PC-3 (cell line): ENCODE measurements around the gene NPR1. TPM values are rescaled to one million over a fixed set of nuclear protein-coding genes. Genes with fewer than 3 reads are reported as not detected.

ENCODE experiments used
- ATAC-seq: fragments of 200-7000 bp; cut with Tn5 transposase; 2 replicates; pipeline ENCODE4 v1.9.1; 2020; ENCODE audit warnings: mild to moderate bottlenecking, moderate library complexity
- BruUV-seq: library from RNA; stranded (reverse); fragments of 400-500 nt; replicated peaks from 2 replicates; lab custom pipeline; 2021; lab: Mats Ljungman, UMichigan
- CTCF ChIA-PET: fragments of 300-600 bp; sonication (Branson Sonifier 250); formaldehyde crosslinking; loops from one replicate; lab custom pipeline; 2022; ENCODE audit warnings: antibody characterized with exemption; lab: Charles Lee
- POLR2A ChIA-PET: fragments of 300-600 bp; sonication (Branson Sonifier 250); formaldehyde crosslinking; loops from one replicate; lab custom pipeline; 2022; ENCODE audit warnings: antibody characterized with exemption; ENCODE audit not compliant: unreplicated experiment; lab: Charles Lee
- DNase-seq: peaks from one replicate; pipeline ENCODE4 v3.0.0-alpha.2; 2015
- H2AFZ ChIP-seq: fragments of 300-600 bp; sonication (generic); 2 replicates; pipeline ENCODE4 v1.6.0; 2016; ENCODE audit warnings: antibody characterized with exemption, low read length
- H3F3A ChIP-seq: fragments of 300-600 bp; sonication (generic); one replicate; pipeline ENCODE4 v1.6.0; 2017; ENCODE audit warnings: antibody characterized with exemption, low read length, control low read depth, mild to moderate bottlenecking; ENCODE audit not compliant: unreplicated experiment
- H3K27ac ChIP-seq: fragments of 300-600 bp; sonication (generic); 2 replicates; pipeline ENCODE4 v1.5.1; 2016; ENCODE audit warnings: mild to moderate bottlenecking, low read length
- H3K27me3 ChIP-seq: fragments of 300-600 bp; sonication (generic); 2 replicates; pipeline ENCODE4 v1.6.1; 2016; ENCODE audit warnings: low read length, mixed read lengths
- H3K36me3 ChIP-seq: fragments of 300-600 bp; sonication (generic); 2 replicates; pipeline ENCODE4 v1.6.1; 2016; ENCODE audit warnings: low read depth, mixed run types, low read length, mixed read lengths
- H3K4me1 ChIP-seq: fragments of 300-600 bp; sonication (generic); 2 replicates; pipeline ENCODE4 v1.5.1; 2016; ENCODE audit warnings: low read length; ENCODE audit not compliant: insufficient read depth
- H3K4me2 ChIP-seq: fragments of 300-600 bp; sonication (generic); 2 replicates; pipeline ENCODE4 v1.6.0; 2016; ENCODE audit warnings: low read length
- H3K4me3 ChIP-seq: fragments of 300-600 bp; sonication (generic); 2 replicates; pipeline ENCODE4 v1.5.1; 2016; ENCODE audit warnings: mild to moderate bottlenecking, low read length, mixed read lengths
- H3K79me2 ChIP-seq: fragments of 300-600 bp; sonication (generic); 2 replicates; pipeline ENCODE4 v1.6.1; 2017; ENCODE audit warnings: low read length, mixed read lengths
- H3K9ac ChIP-seq: fragments of 300-600 bp; sonication (generic); 2 replicates; pipeline ENCODE4 v1.6.0; 2016; ENCODE audit warnings: mild to moderate bottlenecking, low read length
- H3K9me2 ChIP-seq: fragments of 300-600 bp; sonication (generic); replicated peaks from 2 replicates; pipeline ENCODE4 v1.6.1; 2016; ENCODE audit warnings: mixed run types, low read length, mixed read lengths
- H3K9me3 ChIP-seq: fragments of 300-600 bp; sonication (generic); 2 replicates; pipeline ENCODE4 v1.6.1; 2016; ENCODE audit warnings: low read length, mixed read lengths
- H4K20me1 ChIP-seq: fragments of 300-600 bp; sonication (generic); 2 replicates; pipeline ENCODE4 v1.6.1; 2016; ENCODE audit warnings: low read length, mixed read lengths
- CTCF ChIP-seq: fragments of 300-600 bp; sonication (generic); conservative IDR thresholded peaks from 2 replicates; pipeline ENCODE4 v1.5.1; 2017; ENCODE audit warnings: antibody characterized with exemption, low read depth, mild to moderate bottlenecking, low read length
- EZH2 ChIP-seq: fragments of 300-600 bp; sonication (generic); IDR thresholded peaks from one replicate; pipeline ENCODE4 v1.6.1; 2017; ENCODE audit warnings: antibody characterized with exemption, mild to moderate bottlenecking, low read length; ENCODE audit not compliant: unreplicated experiment
- EZH2phosphoT487 ChIP-seq: fragments of 300-600 bp; sonication (generic); IDR thresholded peaks from 2 replicates; pipeline ENCODE4 v1.6.1; 2018; ENCODE audit warnings: mild to moderate bottlenecking, antibody characterized with exemption, low read length, borderline replicate concordance
- intact Hi-C: fragments of 100-400 bp; cut with micrococcal nuclease; formaldehyde crosslinking; loops from 2 replicates; pipeline ENCODE4 v1.9.0; 2023
- total RNA-seq: library from RNA; depleted of rRNA; stranded (reverse); fragments of >200 nt; gene quantifications from 2 replicates; pipeline ENCODE4 v1.2.3, GENCODE V29; 2014

NPR1 gene
- total RNA-seq, 1 experiment from 2014 or later = 0.84 TPM

DNA sequence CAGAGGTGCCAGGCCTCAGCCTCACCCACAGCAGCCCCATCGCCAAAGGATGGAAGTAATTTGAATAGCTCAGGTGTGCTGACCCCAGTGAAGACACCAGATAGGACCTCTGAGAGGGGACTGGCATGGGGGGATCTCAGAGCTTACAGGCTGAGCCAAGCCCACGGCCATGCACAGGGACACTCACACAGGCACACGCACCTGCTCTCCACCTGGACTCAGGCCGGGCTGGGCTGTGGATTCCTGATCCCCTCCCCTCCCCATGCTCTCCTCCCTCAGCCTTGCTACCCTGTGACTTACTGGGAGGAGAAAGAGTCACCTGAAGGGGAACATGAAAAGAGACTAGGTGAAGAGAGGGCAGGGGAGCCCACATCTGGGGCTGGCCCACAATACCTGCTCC is 15.0 kb downstream of the NPR1 start:
- no peak for TF ChIP-seq CTCF
- no peak for TF ChIP-seq EZH2phosphoT487
- TF ChIP-seq EZH2 = no peak
- DNase-seq (no peak), ATAC-seq (no peak)
- ChIA-PET POLR2A (no interaction called here), CTCF (no interaction called here)
- no peaks in the 10 kb centered on the region for H3K79me2 ChIP-seq
- no peaks in the 10 kb centered on the region for H3K9me2 ChIP-seq
- BruUV-seq = no TSS peak
- no peaks in the 10 kb centered on the region for H3F3A ChIP-seq
- H3K36me3 ChIP-seq = no peaks in the 10 kb centered on the region
- H3K27ac ChIP-seq = no peak overlapping the region
- H2AFZ ChIP-seq = no peak overlapping the region
- no peak overlapping the region for H3K9ac ChIP-seq
- H3K4me2 ChIP-seq = no peak overlapping the region
- intact Hi-C loops = no loop called here
- no peaks in the 10 kb centered on the region for H3K27me3 ChIP-seq
- H4K20me1 ChIP-seq = no peaks in the 10 kb centered on the region
- peaks cover 13% of the 10 kb centered on the region for H3K4me1 ChIP-seq
- no peaks in the 10 kb centered on the region for H3K9me3 ChIP-seq
- H3K4me3 ChIP-seq = no peak overlapping the region

- Histone ChIP-seq H3K4me2 (no peak overlapping the region), H4K20me1 (no peaks in the 10 kb centered on the region), H3K79me2 (no peaks in the 10 kb centered on the region), H2AFZ (peak overlapping the region; percentile 69), H3F3A (no peaks in the 10 kb centered on the region), H3K27me3 (no peaks in the 10 kb centered on the region), H3K27ac (peak overlapping the region; percentile 34; the same call in 1 of the 2 replicates), H3K9ac (no peak overlapping the region; the same call in 1 of the 2 replicates), H3K9me2 (no peaks in the 10 kb centered on the region), H3K4me1 (peaks cover 13% of the 10 kb centered on the region), H3K9me3 (no peaks in the 10 kb centered on the region), H3K36me3 (no peaks in the 10 kb centered on the region), H3K4me3 (no peak overlapping the region)
- CTCF ChIA-PET = no interaction called here
- intact Hi-C loops = no loop called here
- TF ChIP-seq EZH2phosphoT487 = no peak
- TF ChIP-seq CTCF = no peak
- TF ChIP-seq EZH2 = no peak
- ATAC-seq (no peak), DNase-seq (no peak)
- no TSS peak for BruUV-seq
- POLR2A ChIA-PET = no interaction called here
Observed at GRCh38 chr1:153696741-153697140, 18.3 kb downstream of the NPR1 start.

DNA sequence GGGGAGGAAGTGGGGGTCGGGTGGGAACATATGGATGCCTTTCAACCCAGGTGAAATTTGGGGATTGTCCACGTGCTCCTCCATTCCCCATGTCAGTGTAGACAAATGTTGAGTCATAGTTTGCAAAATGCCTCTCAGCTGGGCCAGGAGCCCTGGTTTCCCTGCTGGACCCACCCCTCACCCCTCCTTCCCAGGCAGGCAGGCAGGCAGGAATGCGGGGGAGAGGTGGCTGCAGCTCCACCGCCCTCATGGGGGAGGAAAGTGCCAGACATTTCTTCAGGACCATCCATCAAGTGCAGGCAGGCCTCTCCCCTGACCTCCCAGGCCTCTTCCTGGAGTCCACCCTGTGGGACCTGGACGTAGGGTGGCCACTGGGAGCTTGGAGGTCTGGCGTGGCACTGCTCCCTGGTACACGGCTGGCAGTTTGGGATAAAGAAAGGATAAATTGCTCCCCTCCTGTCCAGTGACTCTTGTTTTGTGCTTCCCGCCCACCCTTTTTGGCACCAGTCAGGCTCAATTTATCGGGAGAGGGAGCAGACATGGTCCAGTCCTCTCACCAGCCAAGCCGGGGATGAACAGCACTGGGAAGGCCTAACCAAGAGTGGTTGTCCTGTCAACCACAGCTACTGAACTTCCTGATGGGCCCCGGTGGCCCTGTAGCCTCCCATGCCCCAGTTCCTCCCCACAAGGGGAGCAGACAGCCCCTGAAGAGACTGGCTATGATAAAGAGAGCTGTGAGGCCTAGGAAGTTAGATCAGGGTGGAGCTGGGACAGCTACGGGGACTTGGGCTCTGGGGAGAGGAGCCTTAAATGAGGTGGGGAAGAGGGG is 18.9 kb downstream of the NPR1 start:
- no peaks in the 10 kb centered on the region for H3K9me2 ChIP-seq
- no peaks in the 10 kb centered on the region for H3K9me3 ChIP-seq
- no peaks in the 10 kb centered on the region for H4K20me1 ChIP-seq
- H3K27ac ChIP-seq = peak overlapping the region; percentile 34; the same call in 1 of the 2 replicates
- ATAC-seq = peak; percentile 85
- peak overlapping the region; percentile 69 for H2AFZ ChIP-seq
- H3K4me3 ChIP-seq = no peak overlapping the region
- H3K36me3 ChIP-seq = no peaks in the 10 kb centered on the region
- H3K79me2 ChIP-seq = no peaks in the 10 kb centered on the region
- H3K4me1 ChIP-seq = peaks cover 13% of the 10 kb centered on the region
- CTCF ChIA-PET = no interaction called here
- intact Hi-C loops = no loop called here
- no peaks in the 10 kb centered on the region for H3F3A ChIP-seq
- H3K4me2 ChIP-seq = peak overlapping the region; percentile 13
- POLR2A ChIA-PET = no interaction called here
- no peaks in the 10 kb centered on the region for H3K27me3 ChIP-seq
- DNase-seq = peak; percentile 78
- TF ChIP-seq EZH2phosphoT487 = no peak
- TF ChIP-seq EZH2 = no peak
- no peak for TF ChIP-seq CTCF
- no peak overlapping the region; the same call in 1 of the 2 replicates for H3K9ac ChIP-seq
- no TSS peak for BruUV-seq
